Duodenal mucosa (tissue), 2 donors: ENCODE results near the gene KIF1A.
A peak's percentile ranks its signal among the peaks of the same experiment; 100 is the strongest.

ENCODE experiments used
- H3K27ac ChIP-seq: one replicate; pipeline ENCODE4 v1.7.0; 2013; ENCODE audit warnings: low read depth, low read length
- H3K27me3 ChIP-seq, 2 donors: one replicate each; pipeline ENCODE4 v1.7.0; 2013; ENCODE audit warnings: low read length in 2 of 2, control low read depth in 1 of 2; ENCODE audit not compliant: insufficient read depth in 2 of 2, control insufficient read depth in 1 of 2
- H3K36me3 ChIP-seq, 2 donors: one replicate each; pipeline ENCODE4 v1.7.0; 2013; ENCODE audit warnings: low read length in 2 of 2, control low read depth in 1 of 2; ENCODE audit not compliant: insufficient read depth in 2 of 2, control insufficient read depth in 1 of 2
- H3K4me1 ChIP-seq, 2 donors: one replicate each; pipeline ENCODE4 v1.7.0; 2013; ENCODE audit warnings: low read length in 2 of 2, control low read depth in 1 of 2; ENCODE audit not compliant: insufficient read depth in 2 of 2, control insufficient read depth in 1 of 2
- H3K4me3 ChIP-seq, 2 donors: one replicate each; pipeline ENCODE4 v1.7.0; 2013; ENCODE audit warnings: low read length in 2 of 2, low read depth in 1 of 2
- H3K9ac ChIP-seq, 2 donors: one replicate each; pipeline ENCODE4 v1.7.0; 2013; ENCODE audit warnings: low read length in 2 of 2, low read depth in 1 of 2
- H3K9me3 ChIP-seq, 2 donors: one replicate each; pipeline ENCODE4 v1.7.0; 2013; ENCODE audit warnings: low read length in 2 of 2, control low read depth in 1 of 2; ENCODE audit not compliant: control insufficient read depth in 1 of 2

Gene KIF1A

GRCh38 chr2:240818293-240819125 is 1.5 kb downstream of the KIF1A start:
- Histone ChIP-seq H3K27me3 (peaks cover 32 to 40% of the 10 kb centered on the region in 2 donors), H3K27ac (no peak overlapping the region), H3K4me1 (peaks cover 0 to 2% of the 10 kb centered on the region in 2 donors), H3K9me3 (peaks cover 0 to 2% of the 10 kb centered on the region in 2 donors), H3K9ac (no peak overlapping the region), H3K4me3 (peak overlapping the region in 1 of 2 donors; percentile 3), H3K36me3 (no peaks in the 10 kb centered on the region)

- Histone ChIP-seq H3K4me1 (peaks cover 0 to 2% of the 10 kb centered on the region in 2 donors), H3K27ac (no peak overlapping the region), H3K9ac (no peak overlapping the region), H3K27me3 (peaks cover 26 to 38% of the 10 kb centered on the region in 2 donors), H3K36me3 (no peaks in the 10 kb centered on the region), H3K9me3 (peaks cover 0 to 5% of the 10 kb centered on the region in 2 donors), H3K4me3 (no peak overlapping the region)
These were observed 2.3 kb downstream of the KIF1A start for GRCh38 chr2:240817496-240818292.

GRCh38 chr2:240816584-240817495 is 3.2 kb downstream of the KIF1A start:
- Histone ChIP-seq H3K4me3 (no peak overlapping the region), H3K27me3 (peaks cover 21 to 30% of the 10 kb centered on the region in 2 donors), H3K4me1 (peaks cover 0 to 2% of the 10 kb centered on the region in 2 donors), H3K9me3 (peaks cover 0 to 7% of the 10 kb centered on the region in 2 donors), H3K9ac (no peak overlapping the region), H3K36me3 (no peaks in the 10 kb centered on the region), H3K27ac (no peak overlapping the region)

DNA sequence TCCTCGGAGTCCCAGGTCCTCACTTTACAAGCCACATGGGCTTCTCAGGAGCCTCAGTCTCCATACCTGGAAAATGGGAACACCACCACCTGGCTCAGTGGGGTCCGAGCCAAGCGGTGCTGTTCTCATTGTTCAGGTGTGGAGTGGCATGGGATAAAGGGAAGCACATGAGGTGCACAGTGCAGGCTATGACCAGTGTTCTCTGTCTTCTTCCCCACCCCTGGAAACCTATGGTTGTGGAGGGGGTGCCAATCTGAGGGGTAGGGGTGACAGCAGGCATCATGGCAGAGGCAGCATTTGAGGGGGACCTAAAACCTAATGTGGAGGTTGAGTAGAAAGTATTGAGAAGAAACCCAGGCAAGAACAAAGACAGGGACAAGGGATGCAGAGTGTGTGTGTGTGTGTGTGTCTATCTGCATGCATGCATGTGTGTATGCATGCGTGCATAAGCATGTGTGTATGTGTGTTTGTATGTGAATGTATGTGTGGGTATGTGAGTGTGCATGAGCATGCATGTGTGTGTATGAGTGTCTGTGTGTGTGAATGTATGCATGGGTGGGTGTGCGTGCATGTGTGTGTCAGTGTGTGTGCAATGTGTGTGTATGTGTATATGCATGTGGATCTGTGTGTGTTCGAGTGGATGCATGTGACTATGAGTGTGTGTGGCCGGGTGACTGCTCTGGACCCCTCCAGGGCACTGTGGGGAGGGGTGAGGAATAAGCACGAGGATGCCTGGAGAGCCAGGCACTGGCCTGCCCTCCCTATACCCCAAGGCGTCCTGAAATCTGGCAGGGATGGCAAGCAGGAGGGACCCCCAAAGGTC is 4.0 kb downstream of the KIF1A start:
- no peak overlapping the region for H3K9ac ChIP-seq
- H3K27me3 ChIP-seq = peaks cover 12 to 21% of the 10 kb centered on the region in 2 donors
- peaks cover 0 to 7% of the 10 kb centered on the region in 2 donors for H3K9me3 ChIP-seq

GRCh38 chr2:240814946-240815760 is 4.9 kb downstream of the KIF1A start:
- H3K9me3 ChIP-seq = peaks cover 0 to 7% of the 10 kb centered on the region in 2 donors
- H3K36me3 ChIP-seq = no peaks in the 10 kb centered on the region
- H3K4me3 ChIP-seq = no peak overlapping the region
- H3K27me3 ChIP-seq = peaks cover 10 to 19% of the 10 kb centered on the region in 2 donors
- no peak overlapping the region for H3K27ac ChIP-seq
- H3K4me1 ChIP-seq = peaks cover 0 to 2% of the 10 kb centered on the region in 2 donors
- H3K9ac ChIP-seq = no peak overlapping the region

More for the DNA sequence above, 4.0 kb downstream of the KIF1A start:
- Histone ChIP-seq H3K27ac (no peak overlapping the region), H3K36me3 (no peaks in the 10 kb centered on the region), H3K4me3 (no peak overlapping the region), H3K4me1 (peaks cover 0 to 2% of the 10 kb centered on the region in 2 donors)

DNA sequence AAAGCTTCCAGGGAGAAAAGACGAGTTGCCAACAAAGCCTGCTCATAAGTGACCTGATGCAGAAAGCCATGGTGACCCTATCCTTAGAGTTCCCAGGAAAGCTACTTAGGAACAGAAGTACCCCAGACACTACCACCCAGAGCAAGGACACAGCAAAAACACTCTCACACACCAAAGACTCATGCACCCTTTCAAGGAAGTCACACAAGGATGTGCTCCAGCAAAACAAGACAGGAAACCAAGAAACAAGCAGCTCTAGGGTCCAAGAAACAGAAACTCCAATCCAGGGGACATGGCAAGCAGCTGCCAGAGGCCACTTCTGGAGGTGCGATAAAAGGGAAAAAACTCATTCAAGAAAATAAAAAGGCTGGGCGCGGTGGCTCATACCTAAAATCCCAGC is 5.7 kb downstream of the KIF1A start:
- H3K36me3 ChIP-seq = no peaks in the 10 kb centered on the region
- H3K9me3 ChIP-seq = peaks cover 0 to 7% of the 10 kb centered on the region in 2 donors
- no peak overlapping the region for H3K4me3 ChIP-seq
- peaks cover 10 to 19% of the 10 kb centered on the region in 2 donors for H3K27me3 ChIP-seq
- no peak overlapping the region for H3K9ac ChIP-seq
- no peak overlapping the region for H3K27ac ChIP-seq
- H3K4me1 ChIP-seq = peaks cover 0 to 2% of the 10 kb centered on the region in 2 donors

DNA sequence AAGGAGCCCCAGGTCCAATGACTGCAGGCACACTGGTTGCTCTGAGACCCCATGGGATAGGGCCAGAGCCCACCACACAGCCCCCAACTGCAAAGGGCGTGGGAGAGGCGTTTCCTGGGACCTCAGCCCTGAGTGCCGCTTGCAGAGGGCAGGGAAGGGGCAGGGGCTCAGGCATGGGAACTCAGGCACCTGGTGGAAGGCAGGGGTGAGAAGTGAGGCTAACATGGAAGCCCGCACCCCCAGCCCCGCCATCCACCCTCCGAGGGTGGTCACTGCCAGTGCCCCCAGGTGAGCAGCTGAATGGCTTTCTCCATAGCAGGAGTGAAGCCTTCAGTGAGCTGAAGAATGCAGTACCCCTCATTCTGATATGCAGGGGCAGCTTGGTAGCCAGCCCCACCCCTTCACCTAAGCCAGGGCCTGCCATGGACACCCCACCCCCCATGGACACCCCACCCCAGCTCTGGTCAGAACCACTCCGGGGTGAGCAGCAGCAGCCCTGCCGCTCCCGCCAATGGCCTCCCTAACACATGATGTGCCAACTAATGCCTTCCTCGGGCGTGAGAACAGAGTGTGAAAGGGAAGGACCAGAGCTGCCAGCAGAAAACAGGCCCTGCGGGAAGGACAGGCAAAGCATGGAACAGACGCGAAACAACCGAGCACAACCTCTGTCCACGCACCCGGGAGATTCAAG is 6.6 kb downstream of the KIF1A start:
- H3K36me3 ChIP-seq = no peaks in the 10 kb centered on the region
- no peak overlapping the region for H3K9ac ChIP-seq
- no peak overlapping the region for H3K4me3 ChIP-seq
- H3K27me3 ChIP-seq = peaks cover 5 to 15% of the 10 kb centered on the region in 2 donors
- H3K4me1 ChIP-seq = no peaks in the 10 kb centered on the region
- H3K27ac ChIP-seq = no peak overlapping the region
- H3K9me3 ChIP-seq = peaks cover 0 to 7% of the 10 kb centered on the region in 2 donors

- Histone ChIP-seq H3K9me3 (peaks cover 0 to 7% of the 10 kb centered on the region in 2 donors), H3K36me3 (no peaks in the 10 kb centered on the region), H3K27me3 (peaks cover 0 to 8% of the 10 kb centered on the region in 2 donors), H3K9ac (no peak overlapping the region), H3K4me1 (no peaks in the 10 kb centered on the region), H3K27ac (no peak overlapping the region), H3K4me3 (no peak overlapping the region)
These were observed 7.3 kb downstream of the KIF1A start for GRCh38 chr2:240812721-240813120.
